Panc1 (cell line): ENCODE results near the gene TXNRD1. TPM values are rescaled to one million over a fixed set of nuclear protein-coding genes. Genes with fewer than 3 reads are reported as not detected.

ENCODE experiments used
- ATAC-seq: fragments of 200-7000 bp; cut with Tn5 transposase; 2 replicates; pipeline ENCODE4 v1.9.1; 2020; ENCODE audit warnings: mild to moderate bottlenecking, moderate library complexity
- BruUV-seq: library from RNA; stranded (reverse); fragments of 400-500 nt; replicated peaks from 2 replicates; lab custom pipeline; 2021; lab: Mats Ljungman, UMichigan
- CTCF ChIA-PET: fragments of 300-600 bp; sonication (Branson Sonifier 250); formaldehyde crosslinking; loops from one replicate; lab custom pipeline; 2022; ENCODE audit warnings: antibody characterized with exemption; lab: Charles Lee
- POLR2A ChIA-PET: fragments of 300-600 bp; sonication (Branson Sonifier 250); formaldehyde crosslinking; loops from one replicate; lab custom pipeline; 2022; ENCODE audit warnings: antibody characterized with exemption; lab: Charles Lee
- DNase-seq: peaks from one replicate; pipeline ENCODE4 v3.0.0-alpha.2; 2010; ENCODE audit warnings: low read depth, low spot score
- H3K27ac ChIP-seq: 2 replicates; pipeline ENCODE4 v1.5.1; 2011; ENCODE audit warnings: mild to moderate bottlenecking, low read length, inconsistent platforms
- H3K27me3 ChIP-seq: fragments of 200-500 bp; sonication (Bioruptor generic); 2 replicates; pipeline ENCODE4 v1.6.0; 2014; ENCODE audit warnings: low read length, inconsistent platforms; ENCODE audit not compliant: control insufficient read depth, insufficient read depth
- H3K36me3 ChIP-seq: fragments of 200-500 bp; sonication (Bioruptor generic); 2 replicates; pipeline ENCODE4 v1.5.1; 2014; ENCODE audit warnings: inconsistent platforms, mild to moderate bottlenecking, low read length, moderate library complexity; ENCODE audit not compliant: control insufficient read depth, insufficient read depth
- H3K4me1 ChIP-seq: 2 replicates; pipeline ENCODE4 v1.5.1; 2011; ENCODE audit warnings: inconsistent platforms, mild to moderate bottlenecking, low read length, moderate library complexity; ENCODE audit not compliant: control insufficient read depth, insufficient read depth
- H3K4me3 ChIP-seq, 2 experiments: 2 replicates each; pipeline ENCODE4 v1.5.1; 2011 to 2012; ENCODE audit warnings: low read depth in 2 of 2, low read length in 2 of 2, mild to moderate bottlenecking in 2 of 2, inconsistent platforms in 1 of 2, moderate library complexity in 1 of 2
- H3K9me3 ChIP-seq: fragments of 200-500 bp; sonication (Bioruptor generic); 2 replicates; pipeline ENCODE4 v1.5.1; 2014; ENCODE audit warnings: low read depth, mild to moderate bottlenecking, inconsistent platforms, low read length, moderate library complexity; ENCODE audit not compliant: control insufficient read depth, insufficient read depth
- POLR2AphosphoS5 ChIP-seq: IDR thresholded peaks from 2 replicates; pipeline ENCODE4 v1.6.1; 2012; ENCODE audit warnings: mild to moderate bottlenecking, low read depth, low read length, moderate library complexity
- SIN3A ChIP-seq: IDR thresholded peaks from 2 replicates; pipeline ENCODE4 v1.6.1; 2012; ENCODE audit warnings: low read depth, mild to moderate bottlenecking, low read length, moderate library complexity, borderline replicate concordance; ENCODE audit not compliant: insufficient read depth
- TCF7L2 ChIP-seq: IDR thresholded peaks from 2 replicates; pipeline ENCODE4 v1.6.1; 2011; ENCODE audit warnings: mild to moderate bottlenecking, low read depth, low read length, inconsistent platforms
- in situ Hi-C: cut with HindIII; loops from 2 replicates; pipeline ENCODE4 v1.10.0; 2016; ENCODE audit warnings: low sequenced_read_pairs, low pct_unique_long_range_greater_than_20kb
- intact Hi-C: fragments of 100-400 bp; cut with micrococcal nuclease; formaldehyde crosslinking; loops from one replicate; pipeline ENCODE4 v1.10.0; 2022; ENCODE audit not compliant: unreplicated experiment
- total RNA-seq: library from RNA; stranded (reverse); gene quantifications from one replicate; pipeline ENCODE4 v1.2.1, GENCODE V29; 2021; ENCODE audit not compliant: unreplicated experiment
- TF ChIP-seq, protein P1 (sequence below): fragments of 450-650 bp; IDR thresholded peaks from 2 replicates; pipeline ENCODE4 v1.5.1; 2017; ENCODE audit warnings: mild to moderate bottlenecking
- TF ChIP-seq, protein P2 (sequence below), 2 experiments: IDR thresholded peaks; 2 replicates each; pipeline ENCODE4 v1.6.1; 2011 to 2012; ENCODE audit warnings: low read depth in 2 of 2, control low read depth in 1 of 2, low read length in 1 of 2, mild to moderate bottlenecking in 1 of 2, moderate library complexity in 1 of 2; ENCODE audit not compliant: insufficient read depth in 1 of 2

Gene TXNRD1
- total RNA-seq, 1 experiment from 2014 or later: 348 TPM

DNA sequence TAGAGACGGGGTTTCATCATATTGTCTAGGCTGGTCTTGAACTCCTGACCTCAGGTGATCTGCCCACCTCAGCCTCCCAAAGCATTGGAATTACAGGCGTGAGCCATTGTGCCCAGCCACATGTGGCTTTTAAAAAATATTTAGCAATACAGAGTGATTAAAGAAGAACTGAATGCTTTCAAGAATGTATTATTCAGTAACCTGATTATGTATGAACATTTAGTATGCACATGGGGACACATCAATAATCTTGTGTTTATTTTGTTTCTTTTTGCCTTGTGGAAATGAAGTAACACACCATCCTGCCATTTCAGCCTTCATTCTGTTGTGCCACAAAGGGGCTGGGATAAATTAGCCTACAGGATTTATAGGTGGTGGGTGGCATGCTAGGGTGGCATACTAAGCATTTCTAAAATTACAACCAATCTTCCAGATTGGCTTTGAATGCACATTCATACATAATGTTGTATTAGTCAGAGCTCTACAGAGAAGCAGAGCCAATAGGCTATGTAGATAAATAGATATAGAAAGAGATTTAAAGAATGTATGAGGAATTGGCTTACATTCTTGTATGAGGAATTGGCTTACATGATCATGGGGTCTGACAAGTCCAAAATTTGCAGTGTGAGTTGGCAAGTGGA is 25.5 kb upstream of the TXNRD1 start:
- no peaks in the 10 kb centered on the region; the same call in 1 of the 2 replicates for H3K9me3 ChIP-seq
- H3K27ac ChIP-seq: no peak overlapping the region
- no peaks in the 10 kb centered on the region for H3K4me1 ChIP-seq
- POLR2A ChIA-PET: no interaction called here
- intact Hi-C loops: no loop called here
- in situ Hi-C loops: no loop called here
- CTCF ChIA-PET: no interaction called here
- BruUV-seq: no TSS peak
- ATAC-seq: peak; percentile 57; the same call in 1 of the 2 replicates
- H3K36me3 ChIP-seq: no peaks in the 10 kb centered on the region
- no peak for DNase-seq
- TF ChIP-seq SIN3A (no peak), TCF7L2 (no peak), POLR2AphosphoS5 (no peak)
- TF ChIP-seq, protein P1, sequence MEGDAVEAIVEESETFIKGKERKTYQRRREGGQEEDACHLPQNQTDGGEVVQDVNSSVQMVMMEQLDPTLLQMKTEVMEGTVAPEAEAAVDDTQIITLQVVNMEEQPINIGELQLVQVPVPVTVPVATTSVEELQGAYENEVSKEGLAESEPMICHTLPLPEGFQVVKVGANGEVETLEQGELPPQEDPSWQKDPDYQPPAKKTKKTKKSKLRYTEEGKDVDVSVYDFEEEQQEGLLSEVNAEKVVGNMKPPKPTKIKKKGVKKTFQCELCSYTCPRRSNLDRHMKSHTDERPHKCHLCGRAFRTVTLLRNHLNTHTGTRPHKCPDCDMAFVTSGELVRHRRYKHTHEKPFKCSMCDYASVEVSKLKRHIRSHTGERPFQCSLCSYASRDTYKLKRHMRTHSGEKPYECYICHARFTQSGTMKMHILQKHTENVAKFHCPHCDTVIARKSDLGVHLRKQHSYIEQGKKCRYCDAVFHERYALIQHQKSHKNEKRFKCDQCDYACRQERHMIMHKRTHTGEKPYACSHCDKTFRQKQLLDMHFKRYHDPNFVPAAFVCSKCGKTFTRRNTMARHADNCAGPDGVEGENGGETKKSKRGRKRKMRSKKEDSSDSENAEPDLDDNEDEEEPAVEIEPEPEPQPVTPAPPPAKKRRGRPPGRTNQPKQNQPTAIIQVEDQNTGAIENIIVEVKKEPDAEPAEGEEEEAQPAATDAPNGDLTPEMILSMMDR: no peak
- TF ChIP-seq, protein P2, sequence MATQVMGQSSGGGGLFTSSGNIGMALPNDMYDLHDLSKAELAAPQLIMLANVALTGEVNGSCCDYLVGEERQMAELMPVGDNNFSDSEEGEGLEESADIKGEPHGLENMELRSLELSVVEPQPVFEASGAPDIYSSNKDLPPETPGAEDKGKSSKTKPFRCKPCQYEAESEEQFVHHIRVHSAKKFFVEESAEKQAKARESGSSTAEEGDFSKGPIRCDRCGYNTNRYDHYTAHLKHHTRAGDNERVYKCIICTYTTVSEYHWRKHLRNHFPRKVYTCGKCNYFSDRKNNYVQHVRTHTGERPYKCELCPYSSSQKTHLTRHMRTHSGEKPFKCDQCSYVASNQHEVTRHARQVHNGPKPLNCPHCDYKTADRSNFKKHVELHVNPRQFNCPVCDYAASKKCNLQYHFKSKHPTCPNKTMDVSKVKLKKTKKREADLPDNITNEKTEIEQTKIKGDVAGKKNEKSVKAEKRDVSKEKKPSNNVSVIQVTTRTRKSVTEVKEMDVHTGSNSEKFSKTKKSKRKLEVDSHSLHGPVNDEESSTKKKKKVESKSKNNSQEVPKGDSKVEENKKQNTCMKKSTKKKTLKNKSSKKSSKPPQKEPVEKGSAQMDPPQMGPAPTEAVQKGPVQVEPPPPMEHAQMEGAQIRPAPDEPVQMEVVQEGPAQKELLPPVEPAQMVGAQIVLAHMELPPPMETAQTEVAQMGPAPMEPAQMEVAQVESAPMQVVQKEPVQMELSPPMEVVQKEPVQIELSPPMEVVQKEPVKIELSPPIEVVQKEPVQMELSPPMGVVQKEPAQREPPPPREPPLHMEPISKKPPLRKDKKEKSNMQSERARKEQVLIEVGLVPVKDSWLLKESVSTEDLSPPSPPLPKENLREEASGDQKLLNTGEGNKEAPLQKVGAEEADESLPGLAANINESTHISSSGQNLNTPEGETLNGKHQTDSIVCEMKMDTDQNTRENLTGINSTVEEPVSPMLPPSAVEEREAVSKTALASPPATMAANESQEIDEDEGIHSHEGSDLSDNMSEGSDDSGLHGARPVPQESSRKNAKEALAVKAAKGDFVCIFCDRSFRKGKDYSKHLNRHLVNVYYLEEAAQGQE (IDR thresholded peaks at IDR 0.05; ENCODE audit: insufficient read depth in 1 of 2, low read depth in 2 of 2, low read length in 1 of 2): no peak
- H3K27me3 ChIP-seq: no peaks in the 10 kb centered on the region
- H3K4me3 ChIP-seq: no peak overlapping the region

DNA sequence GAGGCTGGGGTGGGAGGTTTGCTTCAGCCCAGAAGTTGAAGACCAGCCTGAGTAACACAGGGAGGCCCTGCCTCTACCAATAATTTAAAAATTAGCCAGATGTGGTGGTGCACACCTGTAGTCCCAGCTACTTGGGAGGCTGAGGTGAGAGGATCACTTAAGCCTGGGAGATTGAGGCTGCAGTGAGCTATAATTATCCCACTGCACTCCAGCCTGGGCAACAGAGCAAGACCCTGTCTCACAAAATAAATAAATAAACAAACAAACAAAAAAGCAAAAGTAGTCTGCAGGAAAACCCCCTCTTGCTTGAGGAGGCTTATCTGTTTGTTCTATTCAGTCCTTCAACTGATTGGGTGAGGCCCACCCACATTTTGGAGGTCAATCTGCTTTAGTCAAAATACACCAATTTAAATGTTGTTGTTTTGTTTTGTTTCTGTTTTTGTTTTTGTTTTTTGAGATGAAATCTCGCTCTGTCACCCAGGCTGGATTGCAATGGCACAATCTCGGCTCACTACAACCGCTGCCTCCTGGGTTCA is 24.9 kb upstream of the TXNRD1 start:
- no peaks in the 10 kb centered on the region for H3K36me3 ChIP-seq
- H3K4me3 ChIP-seq: no peak overlapping the region
- in situ Hi-C loops: no loop called here
- H3K9me3 ChIP-seq: no peaks in the 10 kb centered on the region
- TF ChIP-seq TCF7L2 (no peak), SIN3A (no peak), POLR2AphosphoS5 (no peak)
- TF ChIP-seq, protein P2 (IDR thresholded peaks at IDR 0.05; ENCODE audit: insufficient read depth in 1 of 2, low read depth in 2 of 2, low read length in 1 of 2): no peak
- TF ChIP-seq, protein P1: no peak
- no peaks in the 10 kb centered on the region for H3K27me3 ChIP-seq
- intact Hi-C loops: no loop called here
- ATAC-seq (no peak), DNase-seq (no peak)
- BruUV-seq: no TSS peak
- no peaks in the 10 kb centered on the region for H3K4me1 ChIP-seq
- CTCF ChIA-PET: no interaction called here
- POLR2A ChIA-PET: no interaction called here
- no peak overlapping the region for H3K27ac ChIP-seq
